ENCODE results near the gene TAOK2.
"Not testable (repeated sequence)": the region's sequence is repeated elsewhere in the genome, so short reads cannot be mapped to it uniquely, and the experiment has no call there.

GRCh38 chr16:29959821-29960220 lies 13.8 kb upstream of the TAOK2 start:
- TF ChIP-seq, protein P1, sequence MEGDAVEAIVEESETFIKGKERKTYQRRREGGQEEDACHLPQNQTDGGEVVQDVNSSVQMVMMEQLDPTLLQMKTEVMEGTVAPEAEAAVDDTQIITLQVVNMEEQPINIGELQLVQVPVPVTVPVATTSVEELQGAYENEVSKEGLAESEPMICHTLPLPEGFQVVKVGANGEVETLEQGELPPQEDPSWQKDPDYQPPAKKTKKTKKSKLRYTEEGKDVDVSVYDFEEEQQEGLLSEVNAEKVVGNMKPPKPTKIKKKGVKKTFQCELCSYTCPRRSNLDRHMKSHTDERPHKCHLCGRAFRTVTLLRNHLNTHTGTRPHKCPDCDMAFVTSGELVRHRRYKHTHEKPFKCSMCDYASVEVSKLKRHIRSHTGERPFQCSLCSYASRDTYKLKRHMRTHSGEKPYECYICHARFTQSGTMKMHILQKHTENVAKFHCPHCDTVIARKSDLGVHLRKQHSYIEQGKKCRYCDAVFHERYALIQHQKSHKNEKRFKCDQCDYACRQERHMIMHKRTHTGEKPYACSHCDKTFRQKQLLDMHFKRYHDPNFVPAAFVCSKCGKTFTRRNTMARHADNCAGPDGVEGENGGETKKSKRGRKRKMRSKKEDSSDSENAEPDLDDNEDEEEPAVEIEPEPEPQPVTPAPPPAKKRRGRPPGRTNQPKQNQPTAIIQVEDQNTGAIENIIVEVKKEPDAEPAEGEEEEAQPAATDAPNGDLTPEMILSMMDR (IDR thresholded peaks at IDR 0.05): not testable (repeated sequence)
- not testable (repeated sequence) for TF ChIP-seq POLR2A (IDR thresholded peaks at IDR 0.05)

Data from right lobe of liver (tissue), 4 donors.